Uterus (tissue), 2 donors: ENCODE results near the gene ZNF407.

Experiments used
- CTCF ChIP-seq, 4 experiments: fragments of 200-600 bp in 2 of 4; fragments of 450-650 bp in 2 of 4; sonication (generic) in 2 of 4; IDR thresholded peaks; one replicate each; pipeline ENCODE4 v1.5.1; 2016 to 2019; ENCODE audit warnings: antibody characterized with exemption in 4 of 4, mild to moderate bottlenecking in 2 of 4, moderate library complexity in 1 of 4
- POLR2A ChIP-seq, 2 donors: fragments of 450-650 bp; IDR thresholded peaks; one replicate each; pipeline ENCODE4 v1.6.1; 2016; ENCODE audit warnings: antibody characterized with exemption in 2 of 2, mild to moderate bottlenecking in 1 of 2, moderate library complexity in 1 of 2

GRCh38 chr18:74896390-74896991 is 298.8 kb downstream of the ZNF407 start:
- TF ChIP-seq CTCF (IDR thresholded peaks at IDR 0.05) (peak in 3 of 4 experiments; percentile 16 to 33 (median 18)), POLR2A (IDR thresholded peaks at IDR 0.05) (no peak)
